Measurements from ENCODE around the gene LGMN.
"Not testable (repeated sequence)": the region's sequence is repeated elsewhere in the genome, so short reads cannot be mapped to it uniquely, and the experiment has no call there.

Gene LGMN

GRCh38 chr14:92748259-92749016 lies at the start of gene LGMN:
Gene LGMN (minus strand): TSS chr14:92748627. CDS start chr14:92732786, 15,841 bp downstream.
- peak; percentile 92 for DNase-seq

GRCh38 chr14:92794961-92795360 lies 46.5 kb upstream of the LGMN start:
- DNase-seq = no peak

DNA sequence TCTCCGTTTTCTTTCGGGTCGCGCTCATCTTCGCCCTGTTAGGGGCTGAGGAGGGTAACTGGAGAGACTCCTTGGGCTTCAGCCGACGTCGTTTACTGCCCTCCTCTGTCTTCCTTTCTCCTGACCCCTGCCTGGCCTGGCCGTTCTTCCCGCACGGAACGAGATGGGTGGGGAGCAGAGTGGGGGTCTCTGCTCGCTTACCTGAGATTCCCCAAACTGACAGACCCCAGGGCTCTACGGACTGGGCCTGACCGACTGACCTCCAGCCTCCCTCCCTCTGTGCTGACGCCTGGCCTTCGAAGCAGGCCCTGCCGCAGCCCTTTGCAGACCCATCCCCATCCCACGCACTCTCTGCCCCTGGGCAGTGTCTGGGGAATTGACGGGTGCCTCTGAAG lies 46.1 kb upstream of the LGMN start:
- DNase-seq = no peak

- peak; percentile 97 for DNase-seq
Measured at GRCh38 chr14:92793709-92794546, 45.5 kb upstream of the LGMN start, which contains the start of gene GOLGA5. Gene GOLGA5 (plus strand): TSS chr14:92794305. CDS start chr14:92797438, 3,133 bp downstream.

DNA sequence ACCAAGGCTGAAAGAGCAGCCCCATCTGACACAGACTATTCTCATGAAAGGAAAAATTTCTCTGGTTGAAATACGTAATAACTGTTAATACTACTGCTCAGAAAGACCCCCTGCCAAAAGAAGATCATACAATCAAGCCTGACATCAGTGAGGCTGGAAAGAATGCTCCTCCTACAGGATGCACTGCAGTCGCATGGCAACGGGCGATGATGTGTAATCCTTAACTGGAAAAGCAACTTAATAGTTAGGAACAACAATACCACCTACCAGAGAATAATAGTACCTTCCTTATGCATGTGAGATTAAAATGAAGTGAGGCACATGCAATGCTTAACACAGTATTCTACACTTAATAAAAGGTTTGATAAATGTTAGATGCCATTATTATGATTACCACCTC lies 44.5 kb upstream of the LGMN start:
- no peak for DNase-seq

GRCh38 chr14:92789457-92790089 lies 41.1 kb upstream of the LGMN start:
- DNase-seq = no peak

DNA sequence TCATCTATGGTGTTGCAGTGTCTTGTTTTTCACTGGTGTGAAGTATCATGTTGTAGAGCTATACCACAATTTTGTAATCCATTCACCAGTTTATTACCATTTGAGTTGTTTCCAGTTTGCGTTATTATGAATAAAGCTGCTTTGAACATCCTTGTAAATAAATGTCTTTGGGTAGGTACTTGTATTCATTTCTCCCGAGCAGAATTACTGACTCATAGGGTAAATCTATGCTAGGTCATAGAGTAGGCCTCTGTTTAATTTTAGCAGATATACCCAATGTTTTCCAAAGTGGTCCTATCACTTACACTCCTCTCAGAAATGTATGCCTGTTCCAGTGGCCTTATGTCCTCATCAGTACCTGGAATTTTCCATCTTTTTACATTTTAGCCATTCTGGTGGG lies 39.1 kb upstream of the LGMN start:
- DNase-seq = no peak

DNA sequence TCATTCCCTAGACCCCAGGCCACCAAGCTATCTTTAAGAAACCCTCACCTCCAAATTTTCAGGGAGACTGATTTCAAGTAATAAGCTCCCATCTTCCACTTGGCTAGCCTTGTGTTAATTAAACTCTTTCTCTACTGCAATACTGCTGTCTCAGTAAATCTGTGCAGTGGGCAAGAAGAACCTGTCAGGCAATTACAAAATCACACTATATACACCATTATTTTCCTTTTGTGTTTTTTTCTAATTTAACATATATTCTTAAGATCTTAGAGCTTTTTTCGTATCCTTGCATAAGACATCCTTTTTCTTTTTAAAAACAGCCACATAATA lies 38.0 kb upstream of the LGMN start:
- no peak for DNase-seq

DNA sequence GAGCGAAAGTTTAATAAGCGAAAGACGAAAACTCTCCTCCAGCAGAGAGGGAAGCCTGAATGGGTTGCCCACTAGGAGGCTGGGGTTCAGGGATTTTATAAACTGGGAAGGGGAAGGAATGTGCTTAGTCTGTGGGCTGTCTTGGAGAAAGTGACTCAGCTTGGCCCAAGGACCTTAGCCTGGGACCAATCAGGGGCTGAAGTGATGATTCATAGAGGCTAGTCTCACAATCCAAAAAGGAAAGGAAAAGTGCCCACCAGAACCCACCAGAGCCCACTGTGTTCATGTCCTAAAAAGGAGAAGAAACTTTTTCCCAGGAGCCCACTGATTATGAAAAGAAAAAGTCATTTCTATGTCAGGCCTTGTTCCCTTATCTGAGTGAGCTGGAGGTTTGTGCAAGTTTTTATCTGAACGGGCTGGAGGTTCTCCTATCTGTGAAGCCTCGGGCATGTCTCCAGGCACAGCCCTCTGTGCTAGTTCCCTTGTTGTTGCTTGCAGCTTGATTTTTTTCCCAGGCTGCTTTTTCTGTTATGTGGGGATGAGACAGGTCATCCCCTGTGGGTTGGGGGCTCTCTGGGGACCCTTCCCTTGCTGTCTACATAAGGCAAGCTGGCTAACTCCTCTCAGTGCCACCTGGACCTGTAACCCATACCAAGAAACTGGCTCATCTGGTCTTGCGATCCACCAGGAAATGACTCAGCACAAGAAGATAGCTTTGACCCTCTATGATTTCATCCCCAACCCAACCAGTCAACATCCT lies 37.4 kb upstream of the LGMN start:
- DNase-seq = no peak

DNA sequence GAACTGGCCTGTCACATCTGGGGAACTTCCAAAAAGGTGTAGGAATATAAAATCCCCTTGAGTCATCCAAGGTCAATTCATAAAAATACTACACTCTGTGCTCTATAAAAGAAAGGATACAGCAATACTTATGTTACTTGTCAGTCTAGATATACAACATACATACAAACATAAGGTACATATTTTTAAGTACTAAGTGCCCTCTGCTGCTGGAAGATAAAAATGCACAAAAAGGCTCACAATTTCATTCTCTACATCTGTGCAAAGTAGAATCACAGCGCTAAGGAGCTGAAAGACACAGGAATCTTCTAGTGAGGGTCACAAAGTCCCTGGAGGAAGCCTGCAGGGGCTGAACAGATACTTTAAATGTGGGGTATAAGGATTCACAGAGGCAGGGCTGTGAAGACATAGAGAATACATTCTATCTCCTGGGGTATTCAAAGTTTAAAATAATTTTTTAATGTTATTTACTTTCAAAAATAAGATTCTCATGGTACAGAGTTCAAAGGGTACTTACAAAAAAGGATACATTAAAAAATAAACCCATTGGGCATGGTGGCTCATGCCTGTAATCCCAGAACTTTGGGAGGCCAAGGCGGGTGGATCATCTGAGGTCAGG lies 35.5 kb upstream of the LGMN start:
- peak; percentile 37 for DNase-seq

- DNase-seq = no peak
Measured at GRCh38 chr14:92781350-92781749, 32.9 kb upstream of the LGMN start.

DNA sequence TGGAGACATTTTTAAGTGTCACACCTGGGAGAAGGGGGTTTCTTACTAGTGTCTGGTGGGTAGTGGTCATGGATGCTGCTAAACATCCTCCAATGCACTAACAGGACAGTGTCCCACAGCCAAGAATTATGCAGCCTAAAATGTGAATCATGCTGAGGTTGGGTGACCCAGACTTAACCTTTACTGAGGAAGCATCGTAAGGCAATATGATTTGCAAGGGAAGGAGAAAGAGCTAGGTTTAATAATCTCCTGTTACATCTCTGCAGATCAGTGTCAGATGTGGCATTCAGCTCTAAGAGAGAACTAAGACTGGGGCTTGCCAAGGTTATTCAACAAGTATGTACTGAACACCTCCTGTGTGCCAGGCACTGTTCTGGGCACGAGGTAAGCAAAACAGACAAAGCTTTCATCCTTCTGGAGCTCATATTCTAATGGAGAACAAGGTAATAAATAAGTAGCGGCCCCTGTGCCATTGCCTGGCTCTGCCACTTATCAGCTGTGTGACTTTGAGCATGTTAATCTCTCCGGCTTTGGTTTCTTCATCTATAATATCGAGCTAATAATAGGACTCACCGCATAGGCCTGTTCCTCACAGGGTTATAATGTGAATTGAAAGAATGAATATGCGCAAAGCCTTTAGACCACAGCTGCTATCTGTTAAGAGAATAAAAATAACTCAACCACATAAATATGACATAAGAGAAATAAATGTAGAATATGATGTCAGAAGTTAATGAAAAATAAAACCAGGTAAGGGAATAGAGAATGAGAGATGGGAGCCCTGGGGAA lies 32.2 kb upstream of the LGMN start:
- DNase-seq = no peak

DNA sequence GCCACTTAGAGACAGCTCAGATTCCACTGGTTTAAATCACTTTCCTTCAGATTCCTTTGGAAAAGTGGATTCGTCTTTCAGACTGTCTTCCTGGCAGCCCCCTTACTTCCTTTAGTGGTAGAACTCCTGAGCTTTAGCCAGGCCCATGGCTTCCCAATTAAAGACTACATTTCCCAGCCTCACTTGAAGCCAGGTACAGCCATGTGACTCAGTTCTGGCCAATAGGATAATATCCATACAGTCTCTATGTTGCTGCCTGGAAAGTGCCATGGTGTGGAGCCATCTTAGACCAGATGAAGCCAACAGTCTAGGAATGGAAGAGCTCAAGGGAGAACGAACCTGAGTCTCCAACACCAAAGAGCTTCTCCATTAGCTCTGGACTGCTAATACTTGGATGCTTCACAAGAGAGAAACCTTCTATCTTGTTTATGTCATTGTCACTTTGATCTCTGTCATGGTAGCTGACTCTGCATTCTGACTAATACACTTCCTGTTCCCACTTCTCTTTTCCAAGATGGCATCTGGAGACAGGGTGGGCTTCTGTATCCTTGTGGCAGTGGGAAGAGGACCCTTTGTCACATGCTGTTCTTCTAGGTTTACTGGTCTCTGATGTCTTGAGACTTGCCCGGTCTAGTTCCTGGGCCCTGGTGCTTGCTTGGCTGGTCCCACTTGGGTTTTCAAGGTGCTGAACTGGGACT lies 30.6 kb upstream of the LGMN start:
- DNase-seq = not testable (repeated sequence)

DNA sequence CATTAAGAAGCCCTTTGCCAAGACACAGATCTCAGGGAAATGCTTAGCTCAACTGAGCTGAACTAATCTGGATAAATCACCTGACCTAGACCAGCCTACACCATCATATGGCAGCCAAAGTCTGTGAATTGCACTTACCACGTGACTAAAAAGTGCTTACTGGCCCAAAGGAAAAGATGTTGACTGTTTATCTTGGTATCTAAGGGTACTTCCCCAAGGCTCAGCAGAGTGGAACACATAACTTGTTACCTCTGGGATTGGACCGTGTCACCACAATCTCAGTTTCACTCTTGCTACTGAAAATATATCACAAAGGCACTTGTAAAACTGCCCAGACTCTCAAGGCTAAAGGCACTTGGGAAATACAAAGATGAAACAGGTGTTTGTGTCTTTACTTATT lies 26.9 kb upstream of the LGMN start:
- DNase-seq = not testable (repeated sequence)

GRCh38 chr14:92774572-92774971 lies 26.1 kb upstream of the LGMN start:
- DNase-seq = no peak

DNA sequence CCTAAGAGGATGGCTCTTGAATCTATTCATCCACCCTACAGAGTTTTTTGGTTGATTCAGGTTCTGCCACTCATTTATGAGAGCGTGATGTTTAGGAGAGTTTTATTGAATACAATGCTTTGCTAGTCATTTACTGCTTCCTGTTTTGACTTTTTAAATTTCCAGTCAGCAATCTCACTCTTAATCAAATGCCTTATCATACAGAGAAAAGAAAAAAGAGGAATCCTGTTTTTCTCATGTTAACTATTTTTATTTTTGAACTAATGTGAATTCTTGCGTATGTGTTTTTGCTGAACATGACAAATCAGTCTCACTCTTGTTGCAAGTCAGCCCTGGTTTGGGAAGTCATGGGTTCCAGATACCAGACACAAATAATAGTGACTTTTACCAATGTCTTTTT lies 22.1 kb upstream of the LGMN start:
- DNase-seq = no peak

DNA sequence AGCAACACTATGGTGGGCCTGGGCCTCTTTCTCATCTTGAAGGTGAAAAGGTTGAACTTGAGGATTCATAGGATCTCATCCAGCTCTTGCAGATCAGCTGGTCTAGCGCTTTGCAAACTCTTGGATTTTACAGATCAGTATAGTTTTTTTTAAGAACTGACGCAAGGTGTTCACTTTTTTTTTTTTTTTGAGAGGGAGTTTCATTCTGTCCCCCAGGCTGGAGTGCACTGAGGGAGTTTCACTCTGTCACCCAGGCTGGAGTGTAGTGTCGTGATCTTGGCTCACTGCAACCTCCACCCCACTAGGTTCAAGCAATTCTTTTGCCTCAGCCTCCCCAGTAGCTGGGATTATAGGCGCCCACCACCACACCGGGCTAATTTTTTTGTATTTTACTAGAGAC lies 20.4 kb upstream of the LGMN start:
- DNase-seq = no peak

GRCh38 chr14:92768236-92768635 lies 19.8 kb upstream of the LGMN start:
- DNase-seq = not testable (repeated sequence)

DNA sequence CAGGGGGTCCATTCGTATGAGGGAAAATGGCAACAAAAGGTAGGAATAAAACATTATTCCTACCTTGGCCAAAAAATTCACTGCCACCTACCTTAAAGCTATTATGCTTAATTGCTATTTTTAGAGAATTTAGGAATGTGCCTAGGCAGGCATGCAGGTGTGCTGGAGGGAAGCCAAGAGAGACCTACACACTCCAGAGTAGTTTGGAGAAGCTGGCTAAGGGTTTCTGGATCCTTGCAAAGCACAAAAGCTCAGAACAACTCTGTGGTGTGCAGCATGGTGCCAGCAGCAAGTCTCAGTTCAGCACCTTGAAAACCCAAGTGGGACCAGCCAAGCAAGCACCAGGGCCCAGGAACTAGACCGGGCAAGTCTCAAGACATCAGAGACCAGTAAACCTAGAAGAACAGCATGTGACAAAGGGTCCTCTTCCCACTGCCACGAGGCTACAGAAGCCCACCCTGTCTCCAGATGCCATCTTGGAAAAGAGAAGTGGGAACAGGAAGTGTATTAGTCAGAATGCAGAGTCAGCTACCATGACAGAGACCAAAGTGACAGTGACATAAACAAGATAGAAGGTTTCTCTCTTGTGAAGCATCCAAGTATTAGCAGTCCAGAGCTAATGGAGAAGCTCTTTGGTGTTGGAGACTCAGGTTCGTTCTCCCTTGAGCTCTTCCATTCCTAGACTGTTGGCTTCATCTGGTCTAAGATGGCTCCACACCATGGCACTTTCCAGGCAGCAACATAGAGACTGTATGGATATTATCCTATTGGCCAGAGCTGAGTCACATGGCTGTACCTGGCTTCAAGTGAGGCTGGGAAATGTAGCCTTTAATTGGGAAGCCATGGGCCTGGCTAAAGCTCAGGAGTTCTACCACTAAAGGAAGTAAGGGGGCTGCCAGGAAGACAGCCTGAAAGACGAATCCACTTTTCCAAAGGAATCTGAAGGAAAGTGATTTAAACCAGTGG lies 15.5 kb upstream of the LGMN start:
- DNase-seq = not testable (repeated sequence)

DNA sequence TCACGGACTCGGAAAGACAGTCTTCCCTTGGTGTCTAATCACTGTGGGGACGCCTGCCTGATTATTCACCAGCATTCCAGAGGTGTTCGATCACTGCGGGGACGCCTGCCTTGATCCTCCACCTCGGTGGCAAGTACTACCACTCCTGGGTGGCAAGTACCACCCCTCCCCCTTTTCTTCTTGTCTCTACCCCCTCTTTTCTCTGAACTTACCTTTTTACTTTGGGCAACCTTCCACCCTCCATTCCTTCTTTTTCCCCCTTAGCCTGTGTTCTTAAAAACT lies 12.0 kb upstream of the LGMN start:
- no peak for DNase-seq
